ENCODE results near the gene USP33. TPM values are rescaled to one million over a fixed set of nuclear protein-coding genes. Genes with fewer than 3 reads are reported as not detected.

The USP33 gene
- total and polyA plus RNA-seq, 2 of the 13 experiments (the other 11 are each of a cell fraction or from before 2014, with no cell fraction given): 32.0 to 49.1 TPM

GRCh38 chr1:77779529-77780281 lies 20.1 kb upstream of the USP33 start, which contains the start of gene MIGA1 (continued):
- no peak for TF ChIP-seq BATF2 (CRISPR knock-in tag; IDR thresholded peaks at IDR 0.05)
- TF ChIP-seq POGK (CRISPR knock-in tag; conservative IDR thresholded peaks at IDR 0.05): 0 out of 2 replicates have a peak, but pooled peaks have one; percentile 15
- 0 out of 2 replicates have a peak, but pooled peaks have one; percentile 40 for TF ChIP-seq ZNF205 (CRISPR knock-in tag; IDR thresholded peaks at IDR 0.05)
- no peak for TF ChIP-seq SYNCRIP (IDR thresholded peaks at IDR 0.05; ENCODE audit: insufficient read depth, low read depth, low read length)
- 0 out of 2 replicates have a peak, but pooled peaks have one; percentile 68 for TF ChIP-seq ZNF790 (CRISPR knock-in tag; IDR thresholded peaks at IDR 0.05; ENCODE audit: borderline replicate concordance)
- TF ChIP-seq ZNF598 (CRISPR knock-in tag; IDR thresholded peaks at IDR 0.05; ENCODE audit: borderline replicate concordance): peak; percentile 80; the same call in 1 of the 2 replicates
- no peak for TF ChIP-seq FOSL1 (CRISPR knock-in tag; IDR thresholded peaks at IDR 0.05; ENCODE audit: borderline replicate concordance)
- no peak for TF ChIP-seq HNRNPH1 (optimal IDR thresholded peaks at IDR 0.05; ENCODE audit: low read depth, low read length)
- TF ChIP-seq CCDC6 (CRISPR knock-in tag; IDR thresholded peaks at IDR 0.05): peak; percentile 60; the same call in 1 of the 2 replicates
- TF ChIP-seq TERF1 (CRISPR knock-in tag; IDR thresholded peaks at IDR 0.05): no peak
- no peak for TF ChIP-seq ZNF589 (CRISPR knock-in tag; conservative IDR thresholded peaks at IDR 0.05)
- TF ChIP-seq ZFP82 (CRISPR knock-in tag; IDR thresholded peaks at IDR 0.05; ENCODE audit: borderline replicate concordance): 0 out of 2 replicates have a peak, but pooled peaks have one; percentile 29
- TF ChIP-seq ZNF749 (CRISPR knock-in tag; IDR thresholded peaks at IDR 0.05; ENCODE audit: borderline replicate concordance): 0 out of 2 replicates have a peak, but pooled peaks have one; percentile 62
- no peak for TF ChIP-seq PRMT3 (CRISPR knock-in tag; IDR thresholded peaks at IDR 0.05; ENCODE audit: borderline replicate concordance, low read depth)
- TF ChIP-seq AKNA (CRISPR knock-in tag; IDR thresholded peaks at IDR 0.05; ENCODE audit: borderline replicate concordance): no peak
- no peak for TF ChIP-seq FOXA3 (CRISPR knock-in tag; IDR thresholded peaks at IDR 0.05)
- 0 out of 2 replicates have a peak, but pooled peaks have one; percentile 30 for TF ChIP-seq ZBTB34 (CRISPR knock-in tag; IDR thresholded peaks at IDR 0.05)
